KOPT-K1 (cell line): ENCODE data around the gene ATP8B3.
"Not testable (repeated sequence)": the region's sequence is repeated elsewhere in the genome, so short reads cannot be mapped to it uniquely, and the experiment has no call there.

Source experiments
- H3K27ac ChIP-seq: fragments of 200-600 bp; sonication (generic); 2 replicates; pipeline ENCODE4 v1.5.1; 2016; ENCODE audit warnings: antibody characterized with exemption, mild to moderate bottlenecking, low read depth, low read length; ENCODE audit not compliant: poor library complexity, severe bottlenecking
- H3K36me3 ChIP-seq: fragments of 200-600 bp; sonication (generic); 2 replicates; pipeline ENCODE4 v1.5.1; 2017; ENCODE audit warnings: antibody characterized with exemption, mild to moderate bottlenecking, low read length, moderate library complexity; ENCODE audit not compliant: insufficient read depth
- H3K9me3 ChIP-seq: fragments of 200-600 bp; sonication (generic); 2 replicates; pipeline ENCODE4 v1.5.1; 2017; ENCODE audit warnings: antibody characterized with exemption, low read length, mild to moderate bottlenecking; ENCODE audit not compliant: insufficient read depth, poor library complexity, severe bottlenecking

The ATP8B3 gene

GRCh38 chr19:1765904-1766799, 45.9 kb downstream of the ATP8B3 start:
- Histone ChIP-seq H3K9me3 (peaks cover 14% of the 10 kb centered on the region), H3K36me3 (no peaks in the 10 kb centered on the region), H3K27ac (no peak overlapping the region)

GRCh38 chr19:1765232-1765903, 46.7 kb downstream of the ATP8B3 start:
- H3K36me3 ChIP-seq: no peaks in the 10 kb centered on the region
- no peak overlapping the region for H3K27ac ChIP-seq
- H3K9me3 ChIP-seq: peaks cover 6% of the 10 kb centered on the region

GRCh38 chr19:1764729-1765128, 47.3 kb downstream of the ATP8B3 start:
- Histone ChIP-seq H3K9me3 (no peaks in the 10 kb centered on the region), H3K36me3 (no peaks in the 10 kb centered on the region), H3K27ac (no peak overlapping the region)

GRCh38 chr19:1763648-1764639, 48.1 kb downstream of the ATP8B3 start:
- no peaks in the 10 kb centered on the region for H3K36me3 ChIP-seq
- H3K27ac ChIP-seq: no peak overlapping the region
- no peaks in the 10 kb centered on the region for H3K9me3 ChIP-seq

GRCh38 chr19:1762243-1763117, 49.6 kb downstream of the ATP8B3 start:
- Histone ChIP-seq H3K9me3 (no peaks in the 10 kb centered on the region), H3K36me3 (no peaks in the 10 kb centered on the region), H3K27ac (no peak overlapping the region)

GRCh38 chr19:1761528-1762242, 50.4 kb downstream of the ATP8B3 start:
- Histone ChIP-seq H3K27ac (no peak overlapping the region), H3K9me3 (no peaks in the 10 kb centered on the region), H3K36me3 (no peaks in the 10 kb centered on the region)

GRCh38 chr19:1760786-1761527, 51.1 kb downstream of the ATP8B3 start:
- H3K36me3 ChIP-seq, H3K9me3 ChIP-seq, H3K27ac ChIP-seq: not testable (repeated sequence)

GRCh38 chr19:1760020-1760419, 52.1 kb downstream of the ATP8B3 start:
- H3K9me3 ChIP-seq: no peaks in the 10 kb centered on the region
- H3K36me3 ChIP-seq: no peaks in the 10 kb centered on the region
- no peak overlapping the region for H3K27ac ChIP-seq

- no peaks in the 10 kb centered on the region for H3K36me3 ChIP-seq
- H3K9me3 ChIP-seq: no peaks in the 10 kb centered on the region
- H3K27ac ChIP-seq: no peak overlapping the region
These were observed 52.8 kb downstream of the ATP8B3 start for GRCh38 chr19:1758959-1759903.

- Histone ChIP-seq H3K27ac (no peak overlapping the region), H3K9me3 (no peaks in the 10 kb centered on the region)
These were observed 53.9 kb downstream of the ATP8B3 start for GRCh38 chr19:1758231-1758577.

GRCh38 chr19:1757468-1758230, 54.4 kb downstream of the ATP8B3 start:
- H3K27ac ChIP-seq: no peak overlapping the region
- no peaks in the 10 kb centered on the region for H3K36me3 ChIP-seq
- no peaks in the 10 kb centered on the region for H3K9me3 ChIP-seq

More at GRCh38 chr19:1758231-1758577, 53.9 kb downstream of the ATP8B3 start:
- H3K36me3 ChIP-seq: no peaks in the 10 kb centered on the region
